Right lobe of liver (tissue), 4 donors: ENCODE results near the gene FHIT.

Experiments
- CTCF ChIP-seq, 4 donors: fragments of 200-600 bp in 3 of 4; fragments of 450-650 bp in 1 of 4; IDR thresholded peaks; one replicate each; pipeline versions ENCODE4 v1.5.1 to v1.8.0; 2016 to 2022; ENCODE audit warnings: antibody characterized with exemption in 4 of 4, mild to moderate bottlenecking in 2 of 4
- POLR2A ChIP-seq: fragments of 450-650 bp; IDR thresholded peaks from one replicate; pipeline ENCODE4 v1.6.1; 2017; ENCODE audit warnings: antibody characterized with exemption, mild to moderate bottlenecking
- donor health status: DM: no; HTN: no; CAD: no.
- donor health status: DM: no; HTN: no; CAD: no.
- donor health status: DM: no; HTN: yes; CAD: no.

GRCh38 chr3:60600848-60601247 is 650.4 kb downstream of the FHIT start:
- TF ChIP-seq CTCF (IDR thresholded peaks at IDR 0.05) (no peak), POLR2A (no peak)
